Kidney epithelial cell (primary cell): ENCODE data around the gene GRWD1. TPM values are rescaled to one million over a fixed set of nuclear protein-coding genes. Genes with fewer than 3 reads are reported as not detected.

Experiments
- DNase-seq: peaks from one replicate; pipeline ENCODE4 v3.0.0-alpha.2; 2010; ENCODE audit warnings: low read depth
- H3K27me3 ChIP-seq: 2 replicates; pipeline ENCODE4 v1.6.0; 2011; ENCODE audit warnings: low read length; ENCODE audit not compliant: control insufficient read depth, insufficient read depth
- H3K36me3 ChIP-seq: 2 replicates; pipeline ENCODE4 v1.5.1; 2011; ENCODE audit warnings: low read length; ENCODE audit not compliant: control insufficient read depth, insufficient read depth
- H3K4me3 ChIP-seq: 2 replicates; pipeline ENCODE4 v1.5.1; 2011; ENCODE audit warnings: low read depth, mild to moderate bottlenecking, control low read depth, low read length
- total RNA-seq: library from RNA; depleted of rRNA; stranded (reverse); fragments of >200 nt; gene quantifications from 2 replicates; pipeline ENCODE4 v1.2.3, GENCODE V29; 2015
- TF ChIP-seq, protein P1 (sequence below): IDR thresholded peaks from 2 replicates; pipeline ENCODE4 v1.5.1; 2011; ENCODE audit warnings: mild to moderate bottlenecking, moderate library complexity, low read length, control low read depth, inconsistent platforms; ENCODE audit not compliant: insufficient read depth, poor library complexity, severe bottlenecking

GRWD1 gene
- total RNA-seq, 1 donor from 2014 or later: 47.1 TPM

DNA sequence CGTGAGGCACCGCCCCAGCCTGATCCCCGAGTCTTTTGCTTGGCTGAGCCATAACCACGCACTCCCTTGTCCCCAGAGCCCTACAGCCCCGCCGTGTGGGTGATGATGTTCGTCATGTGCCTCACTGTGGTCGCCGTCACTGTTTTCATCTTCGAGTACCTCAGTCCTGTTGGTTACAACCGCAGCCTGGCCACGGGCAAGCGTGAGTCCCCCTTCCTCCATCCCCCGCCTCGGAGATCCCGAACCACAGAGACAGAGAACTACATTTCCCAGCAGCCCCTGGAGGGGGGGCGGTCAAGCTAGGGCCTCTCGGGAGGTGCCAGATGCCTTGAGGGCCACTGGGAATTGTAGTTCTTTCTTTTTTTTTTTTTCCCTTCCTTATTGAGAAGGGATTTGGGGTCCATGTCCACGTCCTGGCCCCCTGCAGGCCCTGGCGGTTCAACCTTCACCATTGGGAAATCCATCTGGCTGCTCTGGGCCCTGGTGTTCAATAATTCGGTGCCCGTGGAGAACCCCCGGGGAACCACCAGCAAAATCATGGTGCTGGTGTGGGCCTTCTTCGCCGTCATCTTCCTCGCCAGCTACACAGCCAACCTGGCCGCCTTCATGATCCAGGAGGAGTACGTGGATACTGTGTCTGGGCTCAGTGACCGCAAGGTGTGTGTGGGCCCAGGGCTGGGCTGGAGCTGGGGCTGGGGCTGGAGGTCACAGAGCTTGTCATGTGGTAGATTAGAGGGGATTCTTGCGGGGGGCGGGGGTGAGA is 26.4 kb upstream of the GRWD1 start:
- no peak for DNase-seq
- Histone ChIP-seq H3K4me3 (no peak overlapping the region), H3K36me3 (no peaks in the 10 kb centered on the region), H3K27me3 (no peaks in the 10 kb centered on the region)
- TF ChIP-seq, protein P1, sequence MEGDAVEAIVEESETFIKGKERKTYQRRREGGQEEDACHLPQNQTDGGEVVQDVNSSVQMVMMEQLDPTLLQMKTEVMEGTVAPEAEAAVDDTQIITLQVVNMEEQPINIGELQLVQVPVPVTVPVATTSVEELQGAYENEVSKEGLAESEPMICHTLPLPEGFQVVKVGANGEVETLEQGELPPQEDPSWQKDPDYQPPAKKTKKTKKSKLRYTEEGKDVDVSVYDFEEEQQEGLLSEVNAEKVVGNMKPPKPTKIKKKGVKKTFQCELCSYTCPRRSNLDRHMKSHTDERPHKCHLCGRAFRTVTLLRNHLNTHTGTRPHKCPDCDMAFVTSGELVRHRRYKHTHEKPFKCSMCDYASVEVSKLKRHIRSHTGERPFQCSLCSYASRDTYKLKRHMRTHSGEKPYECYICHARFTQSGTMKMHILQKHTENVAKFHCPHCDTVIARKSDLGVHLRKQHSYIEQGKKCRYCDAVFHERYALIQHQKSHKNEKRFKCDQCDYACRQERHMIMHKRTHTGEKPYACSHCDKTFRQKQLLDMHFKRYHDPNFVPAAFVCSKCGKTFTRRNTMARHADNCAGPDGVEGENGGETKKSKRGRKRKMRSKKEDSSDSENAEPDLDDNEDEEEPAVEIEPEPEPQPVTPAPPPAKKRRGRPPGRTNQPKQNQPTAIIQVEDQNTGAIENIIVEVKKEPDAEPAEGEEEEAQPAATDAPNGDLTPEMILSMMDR: no peak

DNA sequence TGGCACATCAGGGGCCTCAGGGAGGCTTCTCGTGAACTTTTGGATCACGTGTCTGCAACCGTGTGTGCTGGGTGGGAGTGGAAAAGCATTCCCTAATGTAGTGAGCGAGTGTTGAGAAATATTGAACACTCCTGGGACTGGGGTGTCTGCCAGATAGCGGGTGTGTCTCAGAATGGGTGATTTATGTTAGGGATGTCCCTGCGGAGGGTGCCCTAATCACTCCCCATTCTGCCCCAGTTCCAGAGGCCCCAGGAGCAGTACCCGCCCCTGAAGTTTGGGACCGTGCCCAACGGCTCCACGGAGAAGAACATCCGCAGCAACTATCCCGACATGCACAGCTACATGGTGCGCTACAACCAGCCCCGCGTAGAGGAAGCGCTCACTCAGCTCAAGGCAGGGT is 24.2 kb upstream of the GRWD1 start:
- Histone ChIP-seq H3K27me3 (no peaks in the 10 kb centered on the region), H3K36me3 (no peaks in the 10 kb centered on the region), H3K4me3 (no peak overlapping the region)
- TF ChIP-seq, protein P1: no peak
- no peak for DNase-seq

DNA sequence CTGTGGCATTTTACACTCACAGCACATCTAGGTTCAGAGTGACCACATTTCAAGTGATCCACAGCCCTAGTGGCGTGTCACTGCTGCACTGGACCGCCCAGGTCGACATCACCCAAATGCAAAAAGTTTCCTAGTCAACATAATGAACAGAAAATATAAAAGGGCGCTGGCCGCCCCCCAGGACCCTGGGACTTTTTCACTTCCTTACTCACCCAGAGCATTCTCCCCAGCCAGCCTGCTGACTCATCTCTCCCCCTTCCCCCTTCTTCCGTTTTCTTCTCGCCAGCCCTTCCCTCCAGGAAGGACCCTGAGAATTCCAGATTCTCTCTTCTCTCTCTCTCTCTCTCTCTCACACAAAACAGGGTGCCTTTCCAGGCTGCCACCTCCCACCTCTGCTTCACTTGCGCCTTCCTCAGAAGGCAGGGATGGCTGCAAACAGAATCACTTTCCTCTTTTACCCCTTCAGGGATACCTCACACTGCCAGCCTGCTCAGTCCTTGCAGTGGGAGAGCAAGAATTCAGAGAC is 21.0 kb upstream of the GRWD1 start:
- Histone ChIP-seq H3K27me3 (no peaks in the 10 kb centered on the region), H3K4me3 (no peak overlapping the region), H3K36me3 (no peaks in the 10 kb centered on the region)
- DNase-seq: no peak
- TF ChIP-seq, protein P1: no peak

DNA sequence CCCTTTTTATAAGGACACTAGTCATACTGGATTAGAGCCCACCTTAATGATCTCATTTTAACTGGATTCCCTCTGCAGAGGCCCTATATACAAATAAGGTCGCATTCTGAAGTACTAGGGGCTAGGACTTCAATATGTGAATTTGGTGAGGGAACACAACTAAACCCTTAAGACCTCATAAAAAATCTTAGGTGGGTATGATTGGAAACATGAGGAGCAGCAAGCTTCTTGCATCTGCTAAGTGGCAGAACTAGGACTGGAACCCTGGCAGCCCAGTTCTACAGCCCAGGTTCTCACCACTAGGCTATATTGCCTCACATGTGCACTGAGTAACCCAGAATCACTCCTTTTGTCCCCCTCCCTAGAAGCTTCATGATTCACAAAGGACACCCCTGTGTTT is 17.1 kb upstream of the GRWD1 start:
- TF ChIP-seq, protein P1: no peak
- Histone ChIP-seq H3K4me3 (no peak overlapping the region), H3K36me3 (no peaks in the 10 kb centered on the region), H3K27me3 (no peaks in the 10 kb centered on the region)
- no peak for DNase-seq

DNA sequence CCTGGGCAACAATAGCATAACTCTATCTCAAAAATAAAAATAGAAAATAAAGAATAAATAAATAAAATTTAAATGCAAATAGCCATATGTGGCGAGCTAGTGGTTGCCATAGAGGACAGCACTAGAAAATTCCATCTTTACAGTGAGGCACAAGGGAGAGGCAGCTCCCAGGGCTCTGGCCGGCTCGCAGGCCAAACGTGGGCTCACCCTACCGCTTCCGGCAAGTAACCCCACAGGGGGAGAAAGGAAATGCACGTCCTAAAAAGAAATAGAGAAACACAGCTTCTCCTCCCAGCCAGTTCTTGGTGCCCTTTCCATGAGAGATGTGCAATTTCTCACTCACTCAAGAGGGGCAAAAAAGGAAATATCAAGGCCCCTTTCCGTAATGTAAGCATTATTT is 12.4 kb upstream of the GRWD1 start:
- no peaks in the 10 kb centered on the region for H3K27me3 ChIP-seq
- H3K36me3 ChIP-seq: no peaks in the 10 kb centered on the region
- TF ChIP-seq, protein P1: no peak
- no peak for DNase-seq
- no peak overlapping the region for H3K4me3 ChIP-seq

DNA sequence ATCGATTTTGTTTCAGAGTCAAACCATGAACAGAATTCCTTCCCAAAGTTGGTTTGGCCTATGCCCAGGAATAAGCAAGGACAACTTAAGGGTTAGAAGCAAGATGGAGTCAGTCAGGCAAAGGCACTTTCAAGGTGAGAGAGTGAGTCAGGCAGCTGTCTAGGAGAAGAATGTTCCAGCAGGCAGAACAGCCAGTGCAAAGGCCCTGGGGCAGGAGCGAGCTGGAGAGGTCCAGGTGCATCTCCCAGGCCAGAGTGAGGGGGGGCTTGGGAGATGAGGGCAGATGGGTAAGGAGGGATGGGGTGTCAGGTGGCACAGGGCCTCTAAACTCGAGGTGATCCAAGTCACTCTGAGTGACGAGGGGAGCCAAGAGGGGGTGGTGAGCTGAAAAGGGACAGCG is 9.2 kb upstream of the GRWD1 start:
- DNase-seq: no peak
- Histone ChIP-seq H3K36me3 (no peaks in the 10 kb centered on the region), H3K27me3 (peaks cover 4% of the 10 kb centered on the region), H3K4me3 (no peak overlapping the region)
- TF ChIP-seq, protein P1: no peak
